Right forelimb (tissue), 1 donor: ENCODE results near the gene SLC25A23.
"Not testable (repeated sequence)": the region's sequence is repeated elsewhere in the genome, so short reads cannot be mapped to it uniquely, and the experiment has no call there.

Experiments
- DNase-seq: peaks from one replicate; pipeline ENCODE4 v3.0.0-alpha.2; 2018

The SLC25A23 gene

DNA sequence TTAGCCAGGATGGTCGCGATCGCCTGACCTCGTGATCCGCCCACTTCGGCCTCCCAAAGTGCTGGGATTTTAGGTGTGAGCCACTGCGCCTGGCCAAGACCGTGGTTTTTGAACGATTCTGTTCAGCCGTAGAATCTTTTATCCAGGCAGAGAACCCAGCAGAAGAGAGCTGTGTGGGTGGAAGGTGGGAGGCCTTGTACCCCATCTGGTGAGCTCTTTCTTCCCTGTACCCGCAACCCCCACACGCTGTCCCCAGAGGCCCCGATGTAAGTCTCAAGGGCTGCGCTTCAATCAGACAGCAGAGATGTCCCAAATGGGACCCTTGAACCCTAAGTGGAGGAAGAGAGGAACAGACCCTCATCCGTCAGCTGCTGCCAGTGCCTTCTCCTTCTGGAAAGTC lies 3.7 kb downstream of the SLC25A23 start:
- DNase-seq, result no peak

DNA sequence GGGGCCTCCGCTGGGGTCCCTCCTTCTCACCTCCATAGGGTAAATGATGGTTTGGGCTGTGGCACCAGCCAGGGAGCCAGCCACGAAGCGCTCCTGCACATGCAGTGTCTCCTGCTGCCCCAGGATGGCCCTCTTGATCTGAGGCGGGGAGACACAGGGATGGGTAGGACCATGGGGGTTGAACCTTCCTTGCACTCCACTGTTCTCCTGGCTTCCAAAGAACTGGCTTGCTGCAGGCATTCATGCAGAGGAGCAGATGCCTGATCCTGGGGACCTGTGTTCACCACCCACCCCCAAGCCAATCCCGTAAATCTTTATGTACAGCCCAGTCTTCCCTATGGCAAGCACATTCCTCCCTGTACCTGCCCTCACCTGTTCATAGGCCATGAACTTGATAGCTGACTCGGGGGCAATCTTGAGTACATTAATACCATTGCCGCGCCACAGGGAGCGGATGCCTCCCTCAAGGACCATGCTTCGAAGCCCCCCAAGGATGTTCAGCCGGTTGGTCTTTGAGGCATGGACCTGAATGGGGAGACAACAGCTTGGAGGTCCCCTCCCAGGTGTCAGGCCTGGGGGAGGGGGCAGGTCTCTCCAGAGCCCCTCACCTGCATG lies 5.5 kb downstream of the SLC25A23 start:
- no peak for DNase-seq

DNA sequence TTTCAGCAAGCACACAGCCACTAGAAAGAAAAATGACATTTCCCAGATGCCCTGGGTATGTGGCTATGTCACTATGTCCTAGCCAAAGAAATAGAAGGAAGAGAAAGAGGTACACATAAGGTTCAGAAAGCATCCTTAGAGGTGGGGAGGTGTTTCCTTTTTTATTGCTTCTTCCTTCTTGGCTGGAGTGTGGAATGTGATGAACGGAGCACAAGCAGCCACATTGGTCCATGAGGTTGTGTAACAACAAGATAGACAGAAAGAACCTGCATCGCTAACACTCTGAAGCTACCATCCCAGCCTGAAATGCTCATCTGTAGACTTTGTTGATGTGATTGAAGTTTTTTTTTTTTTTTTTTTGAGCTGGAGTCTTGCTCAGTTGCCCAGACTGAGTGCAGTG lies 6.7 kb downstream of the SLC25A23 start:
- no peak for DNase-seq

DNA sequence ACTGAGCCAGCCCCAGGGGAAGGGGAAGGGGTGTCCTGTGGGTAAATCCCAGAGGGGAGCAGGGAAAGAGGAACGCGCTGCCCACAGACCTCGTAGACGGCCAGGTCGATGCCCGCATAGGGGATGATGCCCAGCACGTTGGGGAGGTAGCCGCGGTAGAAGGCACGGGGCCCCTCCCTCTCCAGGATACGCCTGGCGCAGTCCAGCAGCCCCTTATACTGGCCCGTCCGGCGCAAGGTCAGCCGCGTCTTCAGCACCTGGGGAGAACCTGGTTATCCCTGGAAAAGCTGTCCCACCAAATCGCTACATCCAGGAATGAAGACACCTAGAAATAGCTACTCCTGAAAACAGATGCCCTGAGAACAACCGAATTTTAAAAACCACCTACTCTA lies 7.4 kb downstream of the SLC25A23 start:
- DNase-seq, result no peak

DNA sequence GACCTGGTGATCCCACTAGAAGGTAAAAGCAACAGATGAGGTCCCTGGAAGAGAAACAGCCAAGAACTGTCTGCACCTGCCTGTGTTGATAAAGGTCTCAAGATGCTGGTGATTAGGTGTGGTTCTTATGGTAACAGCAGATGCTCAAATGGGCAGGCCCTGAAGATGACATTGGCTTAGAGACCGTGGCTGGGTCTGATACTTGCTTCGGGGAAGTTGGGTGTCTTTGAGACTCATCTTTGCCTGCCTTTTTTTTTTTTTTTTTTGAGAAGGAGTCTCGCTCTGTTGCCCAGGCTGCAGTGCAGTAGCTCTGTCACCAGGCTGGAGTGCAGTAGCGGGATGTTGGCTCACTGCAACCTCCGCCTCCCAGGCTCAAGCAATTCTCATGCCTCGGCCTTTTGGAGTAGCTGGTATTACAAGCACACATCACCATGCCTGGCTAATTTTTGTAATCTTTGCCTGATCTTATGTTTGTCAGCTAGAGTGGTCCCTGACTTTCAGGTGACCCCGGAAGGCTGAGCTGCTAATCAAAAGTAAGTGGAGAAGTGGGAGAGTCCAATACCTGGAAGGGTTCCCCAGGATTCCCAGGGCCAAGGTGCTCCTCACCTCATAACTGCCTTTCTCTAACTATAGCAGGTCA lies 7.9 kb downstream of the SLC25A23 start:
- DNase-seq, result no peak

DNA sequence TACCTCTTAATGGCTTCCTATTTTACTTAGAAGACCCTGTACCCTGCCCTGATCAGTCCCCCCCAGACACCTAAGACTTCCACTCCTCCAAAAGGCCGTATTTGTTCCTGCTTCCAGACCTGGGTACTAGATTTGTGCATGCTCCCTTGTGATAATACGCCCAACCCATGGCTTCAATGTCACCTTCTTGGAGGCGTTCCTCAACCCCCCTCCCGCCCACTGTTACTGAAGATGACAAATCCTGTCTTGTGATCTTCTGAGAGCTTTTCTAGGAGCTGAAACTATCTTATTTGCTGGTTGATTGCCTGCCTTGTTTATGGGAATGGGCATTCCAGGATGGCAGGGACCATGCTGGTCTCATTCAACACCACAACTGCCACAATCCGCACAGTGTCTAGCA lies 9.4 kb downstream of the SLC25A23 start:
- no peak for DNase-seq

DNA sequence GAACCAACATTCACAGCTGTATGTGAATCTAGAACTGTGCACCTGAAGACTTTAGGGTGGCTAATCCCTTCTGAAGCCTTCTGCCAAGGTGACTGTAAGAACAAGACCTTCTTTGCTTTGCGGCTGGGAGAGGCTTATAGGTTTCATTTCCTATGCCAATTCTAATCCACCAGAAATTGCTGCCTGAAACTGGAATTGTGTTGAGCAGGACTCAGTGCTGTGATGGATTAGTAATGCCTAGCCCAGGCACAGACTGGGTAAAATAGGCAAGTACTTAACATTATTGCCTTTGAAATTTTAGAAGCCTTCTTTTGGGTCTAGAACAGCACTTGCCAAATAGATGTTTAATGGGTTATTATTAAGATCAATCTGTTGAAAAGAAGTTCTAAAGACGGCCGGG lies 11.5 kb downstream of the SLC25A23 start:
- DNase-seq, result no peak

DNA sequence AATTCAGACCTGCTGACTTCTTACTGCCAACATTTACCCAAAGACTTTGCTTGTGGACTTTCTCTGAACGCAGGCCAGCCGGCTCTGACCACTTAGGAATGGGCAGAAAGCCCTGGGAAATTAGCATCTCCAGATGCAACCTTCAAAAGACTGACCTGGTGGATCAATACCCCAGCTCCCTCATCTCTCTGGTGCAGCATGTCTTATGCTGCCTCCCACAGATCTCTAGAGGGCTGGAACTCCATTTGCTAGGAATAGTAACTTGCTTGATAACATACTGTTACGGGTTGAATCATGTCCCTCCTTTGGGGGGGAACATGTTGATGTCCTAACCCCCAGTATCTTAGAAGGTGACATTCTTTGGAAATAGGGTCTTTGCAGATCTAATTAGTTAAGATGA lies 13.1 kb downstream of the SLC25A23 start:
- DNase-seq, result no peak

DNA sequence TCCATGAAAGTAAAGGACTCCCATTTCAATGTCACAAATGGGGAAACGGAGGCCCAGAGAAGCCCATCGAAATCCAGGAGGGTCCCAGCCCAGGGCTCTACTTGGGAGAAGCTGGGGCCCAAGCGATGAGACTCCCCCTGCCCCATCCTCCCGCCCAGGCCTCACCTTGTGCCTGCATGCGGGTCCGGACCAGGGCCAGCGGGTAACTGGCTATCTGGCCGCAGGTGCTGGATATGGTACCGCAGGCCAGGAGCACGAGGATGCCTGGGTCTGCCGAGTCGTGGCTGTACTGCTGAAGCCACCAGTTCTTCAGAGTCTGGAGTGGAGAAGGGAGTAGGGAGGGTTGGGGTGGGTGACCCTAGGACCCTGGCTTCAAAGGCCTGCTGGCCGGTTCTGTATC lies 15.6 kb downstream of the SLC25A23 start:
- DNase-seq, result no peak

DNA sequence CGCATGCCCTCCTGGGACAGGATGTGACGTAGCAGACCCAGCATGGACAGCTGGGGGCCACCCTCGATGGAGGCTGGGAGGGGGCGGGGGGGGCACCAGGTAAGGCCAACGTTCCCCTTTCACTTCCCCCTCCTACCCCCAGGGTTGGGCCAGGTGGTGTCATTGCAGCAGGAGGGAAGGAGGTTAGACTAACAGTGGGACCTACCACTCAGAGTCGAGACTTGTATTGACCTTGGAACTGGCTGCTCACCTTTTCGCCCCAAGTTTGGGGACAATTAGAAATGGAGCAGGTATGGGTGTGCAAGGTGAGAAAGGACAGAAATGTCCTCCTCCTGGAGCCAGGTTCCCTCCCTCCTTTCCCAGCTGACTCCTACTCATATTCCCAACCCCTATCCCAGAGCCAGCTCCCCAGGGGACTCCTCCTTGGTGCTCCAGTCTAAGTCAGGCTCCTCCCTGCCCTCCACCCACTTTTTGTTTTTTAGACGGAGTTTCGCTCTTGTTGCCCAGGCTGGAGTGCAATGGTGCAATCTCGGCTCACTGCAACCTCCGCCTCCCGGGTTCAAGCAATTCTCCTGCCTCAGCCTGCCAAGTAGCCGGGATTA lies 17.4 kb downstream of the SLC25A23 start:
- DNase-seq, result no peak

DNA sequence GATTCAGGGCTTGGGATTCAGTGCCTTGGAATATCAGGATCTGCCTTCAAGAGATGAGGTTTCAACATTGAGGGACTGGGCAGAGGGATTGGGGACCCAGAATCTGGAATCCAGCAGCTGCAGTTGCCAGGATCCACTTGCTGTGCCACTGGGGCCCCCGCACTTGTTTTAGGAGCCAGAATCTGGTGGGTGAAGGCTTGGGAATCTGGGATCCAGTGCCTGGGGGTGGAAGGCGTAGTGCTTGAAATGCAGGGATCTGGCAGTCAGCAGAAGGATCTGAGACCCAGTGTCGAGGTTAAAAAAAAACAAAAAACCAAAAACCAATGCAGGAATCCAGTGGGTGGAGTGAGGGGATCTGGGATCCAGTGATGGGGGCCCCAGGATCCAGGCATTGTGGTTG lies 18.7 kb downstream of the SLC25A23 start:
- DNase-seq, result no peak

DNA sequence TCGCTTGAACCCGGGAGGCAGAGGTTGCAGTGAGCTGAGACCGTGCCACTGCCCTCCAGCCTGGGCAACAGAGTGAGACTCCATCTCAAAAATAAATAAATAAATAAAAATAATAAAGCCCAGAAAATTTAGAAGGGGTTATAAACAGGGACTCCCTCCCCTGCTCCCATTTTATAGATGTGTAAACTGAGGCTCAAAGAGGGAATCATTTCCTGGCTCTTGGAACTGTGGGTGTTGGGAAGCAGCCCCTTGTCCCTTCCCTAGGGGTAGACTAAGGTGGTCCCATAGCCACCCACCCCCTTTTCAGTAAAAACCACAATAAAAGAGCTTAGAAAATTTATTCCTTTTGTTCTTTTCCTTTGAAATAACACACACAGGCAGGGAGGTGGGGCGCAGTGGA lies 19.8 kb downstream of the SLC25A23 start:
- no peak for DNase-seq

DNA sequence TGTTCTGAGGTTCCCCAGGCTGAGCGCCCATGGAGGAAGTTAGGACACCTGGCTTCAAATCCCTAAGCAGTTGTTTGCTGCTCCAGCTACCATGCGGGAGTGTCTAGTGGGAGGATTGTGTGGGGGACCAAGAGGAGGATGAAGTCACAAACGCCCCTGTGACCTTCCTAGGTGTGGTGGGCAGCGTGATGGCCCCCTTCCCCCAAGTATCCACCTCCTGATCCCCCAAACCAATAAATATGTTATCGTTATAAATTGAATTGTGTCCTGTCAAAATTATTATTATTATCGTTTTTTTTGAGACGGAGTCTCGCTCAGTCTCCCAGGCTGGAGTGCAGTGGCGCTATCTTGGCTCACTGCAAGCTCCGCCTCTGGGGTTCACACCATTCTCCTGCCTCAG lies 25.9 kb downstream of the SLC25A23 start, which contains the start of gene SLC25A41:
Gene SLC25A41 (minus strand): TSS at position 101 of the 400 bp plus-strand sequence. CDS start 70 bp downstream, at position 31.
- no peak for DNase-seq

DNA sequence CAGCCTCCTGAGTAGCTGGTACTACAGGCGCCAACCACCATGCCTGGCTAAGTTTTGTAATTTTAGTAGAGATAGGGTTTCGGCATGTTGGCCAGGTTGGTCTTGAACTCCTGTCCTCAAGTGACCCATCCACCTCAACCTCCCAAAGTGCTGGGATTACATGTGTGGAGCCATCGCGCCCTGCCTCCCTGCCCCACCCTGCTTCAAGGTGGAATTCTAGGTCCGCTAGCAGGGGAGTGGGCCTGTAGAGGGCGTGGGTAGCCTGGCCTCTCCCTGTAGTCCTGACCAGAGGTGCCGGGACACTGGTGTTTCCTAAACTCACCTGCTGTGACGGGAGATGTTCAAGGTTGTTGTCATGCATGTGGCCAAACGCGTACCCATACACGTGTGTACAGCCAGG lies 26.4 kb downstream of the SLC25A23 start:
- DNase-seq, result no peak

DNA sequence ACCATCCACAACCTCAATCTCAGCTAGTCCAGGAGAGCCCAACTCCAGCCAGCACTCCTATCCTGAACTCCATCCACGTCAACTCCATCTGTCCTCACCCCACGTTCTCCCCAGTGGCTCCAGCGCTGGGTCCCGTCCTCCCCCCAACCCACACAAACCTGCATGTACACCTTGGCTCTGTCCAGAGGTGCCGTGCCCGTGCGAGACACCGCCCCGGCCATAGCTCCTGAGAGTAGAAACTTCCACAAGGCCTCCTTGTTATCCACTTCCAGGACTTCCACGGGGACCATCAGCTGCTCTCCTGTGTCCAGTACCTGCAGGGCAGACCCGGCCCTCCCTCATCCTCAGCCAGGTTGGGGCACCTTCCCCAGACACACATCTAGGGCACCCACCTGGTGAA lies 27.7 kb downstream of the SLC25A23 start:
- DNase-seq, result no peak

DNA sequence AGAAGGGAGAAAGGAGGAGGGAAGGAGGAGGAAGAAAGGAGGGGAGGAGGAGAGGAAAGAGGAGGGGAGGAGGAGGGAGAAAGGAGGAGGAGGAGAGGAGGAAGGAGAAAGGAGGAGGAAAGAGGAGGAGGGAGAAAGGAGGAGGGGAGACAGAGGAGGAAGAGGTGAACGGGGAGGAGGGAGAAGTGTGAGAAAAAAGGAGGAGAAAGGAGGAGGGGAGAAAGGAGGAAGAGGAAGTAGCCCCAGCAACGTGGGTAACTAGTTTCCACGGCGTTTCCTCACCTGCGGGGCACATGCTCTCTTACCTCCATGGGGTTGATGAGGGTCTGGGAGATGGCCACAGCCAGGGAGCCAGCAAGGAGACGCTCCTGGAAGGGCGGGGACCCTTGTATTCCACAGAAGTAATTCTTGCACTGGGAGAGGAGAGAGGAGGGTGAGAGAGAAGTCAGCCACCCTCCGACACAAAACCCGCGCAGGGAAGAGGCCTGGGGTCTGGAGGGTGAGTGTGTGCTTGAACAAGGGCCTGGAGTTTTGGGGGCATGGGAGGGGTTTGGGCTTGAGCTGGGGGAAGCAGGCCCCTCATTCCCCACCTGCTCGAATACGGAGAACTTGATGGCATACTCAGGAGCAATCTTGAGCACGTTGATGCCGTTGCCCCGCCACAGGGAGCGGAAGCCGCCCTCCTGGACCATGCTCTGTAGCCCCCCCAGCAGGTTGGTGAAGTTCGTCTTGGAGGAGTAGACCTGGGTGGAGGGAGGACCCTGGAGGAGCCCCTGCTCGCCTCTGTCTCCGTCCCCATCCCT lies 30.0 kb downstream of the SLC25A23 start:
- no peak for DNase-seq

DNA sequence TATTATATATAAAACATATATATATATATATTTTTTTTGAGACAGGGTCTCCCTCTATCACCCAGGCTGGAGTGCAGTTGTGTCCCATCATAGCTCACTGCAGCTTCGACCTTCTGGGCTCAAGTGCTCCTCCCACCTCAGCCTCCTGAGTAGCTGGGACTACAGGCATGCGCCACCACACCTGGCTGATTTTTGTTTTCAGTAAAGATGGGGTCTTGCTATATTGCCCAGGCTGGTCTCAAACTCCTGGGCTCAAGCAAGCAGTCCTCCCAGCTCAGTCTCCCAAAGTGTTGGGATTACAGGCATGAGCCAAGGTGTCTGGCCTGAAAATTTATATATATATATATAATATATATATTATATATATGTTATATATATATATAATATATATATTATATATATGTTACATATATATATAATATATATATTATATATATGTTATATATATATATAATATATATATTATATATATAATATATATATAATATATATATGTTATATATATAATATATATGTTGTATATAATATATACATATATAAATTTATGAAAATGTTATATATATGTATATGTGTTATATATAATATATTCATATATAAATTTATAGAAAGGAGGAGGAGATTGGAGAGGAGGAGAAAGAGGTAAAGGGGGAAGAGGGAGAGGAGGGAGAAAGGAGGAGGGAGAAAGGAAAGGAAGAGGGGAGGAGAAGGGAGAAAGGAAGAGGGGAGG lies 30.7 kb downstream of the SLC25A23 start:
- not testable (repeated sequence) for DNase-seq

DNA sequence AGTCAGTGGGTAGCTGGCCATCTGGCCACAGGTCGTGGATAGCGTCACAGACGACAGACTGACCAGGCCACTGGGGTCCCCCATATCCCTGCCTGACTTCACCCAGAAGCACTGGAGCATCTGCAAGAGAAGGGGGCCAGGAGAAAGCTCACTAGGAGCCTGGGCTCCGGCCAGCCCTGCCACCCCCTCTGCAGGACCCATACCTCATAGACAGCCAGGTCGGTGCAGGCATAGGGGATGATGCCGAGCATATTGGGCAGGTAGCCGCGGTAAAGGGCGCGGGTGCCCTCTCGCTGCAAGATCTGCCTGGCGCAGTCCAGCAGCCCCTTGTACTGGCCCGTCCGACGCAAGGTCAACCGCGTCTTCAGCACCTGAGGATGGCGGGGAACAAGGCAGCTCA lies 32.5 kb downstream of the SLC25A23 start:
- DNase-seq, result no peak

DNA sequence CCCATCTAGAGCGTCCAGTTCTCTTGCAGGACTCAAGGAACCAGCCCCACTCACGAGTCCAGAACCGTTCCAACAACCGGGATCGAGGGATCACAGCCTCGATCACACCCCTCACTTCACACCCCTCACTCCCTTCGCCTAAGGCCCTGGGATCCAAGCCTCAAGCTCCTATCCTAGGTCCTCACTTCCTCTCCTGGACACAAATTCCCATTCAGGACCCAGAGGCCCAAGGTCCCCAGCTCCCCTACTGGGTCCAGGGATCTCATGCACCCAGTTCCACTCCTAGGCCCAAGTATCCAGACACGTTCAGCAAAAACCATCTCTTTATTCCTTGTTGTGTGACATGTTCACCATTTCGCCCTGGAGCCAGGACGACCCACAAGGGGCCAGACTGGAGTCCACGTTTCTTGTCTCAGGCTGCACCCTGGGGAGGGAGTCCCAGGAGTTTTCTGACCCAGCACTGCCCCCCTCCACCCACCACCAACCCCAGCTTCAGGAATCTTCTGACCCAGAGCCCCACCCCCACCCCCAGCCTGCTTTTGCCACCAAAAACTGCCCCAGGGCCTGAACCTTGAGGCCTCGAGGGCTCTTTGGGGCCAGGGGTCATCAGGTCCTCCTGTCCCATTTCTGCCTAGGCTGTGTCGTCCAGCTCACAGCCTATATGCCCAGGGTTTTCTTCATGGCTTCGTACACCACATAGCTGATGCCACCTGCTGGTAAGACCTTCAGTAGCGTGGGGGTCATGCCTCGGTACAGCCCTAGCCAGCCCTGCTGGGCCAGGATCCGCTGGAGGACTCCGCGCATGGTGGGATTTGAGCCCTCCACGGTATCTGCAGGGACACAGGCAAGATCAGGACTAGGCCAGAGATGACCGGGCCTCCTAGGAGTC lies 33.6 kb downstream of the SLC25A23 start:
- no peak for DNase-seq

DNA sequence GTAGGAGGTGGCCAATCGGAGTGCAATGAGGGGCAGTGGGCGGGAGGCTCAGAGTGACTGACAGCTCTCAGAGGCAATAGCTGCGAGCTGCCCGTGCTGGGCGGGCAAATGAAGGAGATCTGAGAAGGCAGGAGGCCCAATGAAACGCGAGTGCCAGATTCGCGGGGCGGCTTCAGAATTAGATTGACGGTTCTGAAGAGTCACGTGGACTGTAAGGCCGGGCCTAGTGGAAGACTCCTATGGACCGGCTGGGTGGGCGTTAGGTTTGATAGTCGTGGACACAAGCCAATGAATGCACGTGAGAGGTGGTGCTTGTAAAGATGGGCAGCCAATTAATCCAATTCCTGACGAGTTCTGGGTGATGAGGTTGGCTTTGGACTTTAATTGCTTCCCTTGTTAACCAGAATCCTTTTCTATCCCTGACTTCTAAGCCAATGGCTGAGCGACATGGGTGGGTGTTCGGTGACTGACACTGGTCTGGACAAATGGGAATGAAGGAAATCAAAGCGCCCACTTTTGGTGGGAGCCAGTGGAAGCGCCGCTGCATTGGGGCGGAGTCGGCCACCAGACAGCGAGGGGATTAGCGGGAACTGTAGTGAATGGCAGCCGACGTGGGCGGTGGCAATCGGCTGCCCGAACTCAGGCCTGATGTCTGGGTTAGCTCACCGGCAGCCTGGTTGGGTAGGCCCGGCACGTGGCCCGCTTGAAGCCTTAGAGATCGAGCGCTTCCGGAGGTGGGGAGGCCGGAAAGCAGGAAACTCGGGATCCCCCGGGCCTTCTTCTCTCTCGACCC lies 34.5 kb downstream of the SLC25A23 start:
- DNase-seq, result peak; percentile 99
